H1 (cell line): ENCODE data around the gene SEMA7A. TPM values are rescaled to one million over a fixed set of nuclear protein-coding genes. Genes with fewer than 3 reads are reported as not detected.
A peak's percentile ranks its signal among the peaks of the same experiment; 100 is the strongest.

Experiments
- CTCF ChIA-PET: fragments of 300-600 bp; sonication (Branson Sonifier 250); formaldehyde crosslinking; loops from one replicate; lab custom pipeline; 2021; ENCODE audit not compliant: partially characterized antibody; lab: Charles Lee
- POLR2A ChIA-PET: fragments of 300-600 bp; sonication (Branson Sonifier 250); formaldehyde crosslinking; loops from one replicate; lab custom pipeline; 2021; ENCODE audit warnings: inconsistent platforms; ENCODE audit not compliant: partially characterized antibody; lab: Charles Lee
- DNase-seq, 2 experiments: peaks; one replicate each; pipeline versions ENCODE4 v3.0.0 to v3.0.0-alpha.2; 2010 to 2022; ENCODE audit warnings: low spot score in 2 of 2, low read depth in 1 of 2, mixed read lengths in 1 of 2
- FAIRE-seq: peaks from 2 replicates; lab custom pipeline; 2011; peaks lifted over from hg19 to GRCh38; lab: Jason Lieb, UNC
- H2AFZ ChIP-seq: 2 replicates; pipeline ENCODE4 v1.8.1; 2012; ENCODE audit warnings: low read length, inconsistent platforms
- H2AK5ac ChIP-seq: 2 replicates; pipeline ENCODE4 v1.6.1; 2013; ENCODE audit warnings: low read depth, low read length
- H2BK120ac ChIP-seq: replicated peaks from 2 replicates; pipeline ENCODE3; 2013; ENCODE audit warnings: low read depth, low read length, inconsistent platforms
- H2BK12ac ChIP-seq: 2 replicates; pipeline ENCODE4 v1.6.1; 2013; ENCODE audit warnings: low read depth, low read length
- H2BK15ac ChIP-seq: 2 replicates; pipeline ENCODE4 v1.6.1; 2013; ENCODE audit warnings: low read length
- H2BK20ac ChIP-seq: 2 replicates; pipeline ENCODE4 v1.6.1; 2013; ENCODE audit warnings: low read length
- H2BK5ac ChIP-seq: 2 replicates; pipeline ENCODE4 v1.6.1; 2013; ENCODE audit warnings: low read depth, low read length
- H3K14ac ChIP-seq: 2 replicates; pipeline ENCODE4 v1.6.1; 2013; ENCODE audit warnings: inconsistent platforms; ENCODE audit not compliant: insufficient read length
- H3K18ac ChIP-seq: 2 replicates; pipeline ENCODE4 v1.6.1; 2013; ENCODE audit warnings: low read length; ENCODE audit errors: extremely low read depth
- H3K23ac ChIP-seq: 2 replicates; pipeline ENCODE4 v1.6.1; 2013; ENCODE audit warnings: inconsistent platforms; ENCODE audit not compliant: insufficient read length
- H3K23me2 ChIP-seq: 2 replicates; pipeline ENCODE4 v1.6.1; 2013; ENCODE audit warnings: low read depth, low read length
- H3K27ac ChIP-seq: 2 replicates; pipeline ENCODE4 v1.6.1; 2011; ENCODE audit warnings: low read depth, low read length, inconsistent platforms
- H3K27me3 ChIP-seq, 4 experiments: replicated peaks in 1 of 4; 1 replicate in 1 of 4; 2 replicates in 3 of 4; pipeline versions ENCODE4 v1.6.1 to v1.8.1; 2011 to 2013; ENCODE audit warnings: low read length in 3 of 4, mild to moderate bottlenecking in 3 of 4, inconsistent platforms in 2 of 4, mixed read lengths in 2 of 4, moderate library complexity in 1 of 4; ENCODE audit not compliant: control insufficient read depth in 3 of 4, insufficient read depth in 3 of 4; ENCODE audit errors: extremely low read depth in 1 of 4
- H3K36me3 ChIP-seq, 4 experiments: 2 replicates each; pipeline versions ENCODE4 v1.6.1 to v1.8.1; 2011 to 2013; ENCODE audit warnings: mild to moderate bottlenecking in 4 of 4, low read length in 3 of 4, moderate library complexity in 2 of 4, control low read depth in 1 of 4, inconsistent platforms in 1 of 4; ENCODE audit not compliant: insufficient read depth in 4 of 4, control insufficient read depth in 2 of 4
- H3K4ac ChIP-seq: replicated peaks from 2 replicates; pipeline ENCODE3; 2013; ENCODE audit warnings: low read length, low read depth, mixed read lengths, inconsistent platforms; ENCODE audit not compliant: insufficient read length
- H3K4me1 ChIP-seq, 4 experiments: replicated peaks in 1 of 4; 1 replicate in 1 of 4; 2 replicates in 3 of 4; pipeline versions ENCODE4 v1.6.1 to v1.8.1; 2011 to 2013; ENCODE audit warnings: low read length in 3 of 4, inconsistent platforms in 2 of 4, mixed read lengths in 1 of 4; ENCODE audit not compliant: insufficient read depth in 4 of 4, control insufficient read depth in 3 of 4
- H3K4me2 ChIP-seq, 2 experiments: 2 replicates each; pipeline versions ENCODE4 v1.6.1 to v1.8.1; 2011 to 2013; ENCODE audit warnings: low read depth in 2 of 2, low read length in 2 of 2, control low read depth in 1 of 2, inconsistent platforms in 1 of 2, mild to moderate bottlenecking in 1 of 2; ENCODE audit not compliant: insufficient read depth in 1 of 2
- H3K4me3 ChIP-seq, 4 experiments: fragments of 200-600, 300-600 bp in 1 of 4; sonication (generic), shearing (Covaris generic), sonication (Bioruptor Twin) in 1 of 4; 2 replicates each; pipeline versions ENCODE4 v1.5.1 to v1.8.1; 2011 to 2016; ENCODE audit warnings: low read length in 4 of 4, low read depth in 3 of 4, control low read depth in 2 of 4, inconsistent platforms in 2 of 4, mild to moderate bottlenecking in 2 of 4, mixed read lengths in 1 of 4, moderate library complexity in 1 of 4; ENCODE audit not compliant: insufficient read depth in 2 of 4; ENCODE audit errors: extremely low read depth in 1 of 4
- H3K56ac ChIP-seq: replicated peaks from 2 replicates; pipeline ENCODE3; 2013; ENCODE audit warnings: low read depth, mild to moderate bottlenecking, mixed read lengths, low read length, inconsistent platforms; ENCODE audit not compliant: insufficient read length
- H3K79me1 ChIP-seq: 2 replicates; pipeline ENCODE4 v1.6.1; 2013; ENCODE audit warnings: low read depth, low read length, control low read depth
- H3K79me2 ChIP-seq, 2 experiments: 2 replicates each; pipeline versions ENCODE4 v1.6.1 to v1.8.1; 2012 to 2013; ENCODE audit warnings: low read length in 2 of 2, mild to moderate bottlenecking in 2 of 2, inconsistent platforms in 1 of 2; ENCODE audit not compliant: insufficient read depth in 2 of 2, control insufficient read depth in 1 of 2
- H3K9ac ChIP-seq, 4 experiments: replicated peaks in 1 of 4; 1 replicate in 1 of 4; 2 replicates in 3 of 4; pipeline versions ENCODE4 v1.6.1 to v1.8.1; 2011 to 2013; ENCODE audit warnings: low read depth in 3 of 4, low read length in 3 of 4, control low read depth in 2 of 4, mild to moderate bottlenecking in 2 of 4, moderate library complexity in 2 of 4, inconsistent platforms in 1 of 4; ENCODE audit errors: extremely low read depth in 1 of 4
- H3K9me3 ChIP-seq, 2 experiments: 2 replicates each; pipeline versions ENCODE4 v1.6.1 to v1.8.1; 2012 to 2013; ENCODE audit warnings: mild to moderate bottlenecking in 2 of 2, moderate library complexity in 2 of 2, control low read depth in 1 of 2, inconsistent platforms in 1 of 2, low read depth in 1 of 2, low read length in 1 of 2, mixed read lengths in 1 of 2; ENCODE audit not compliant: insufficient read depth in 2 of 2
- H4K20me1 ChIP-seq, 2 experiments: replicated peaks in 1 of 2; 2 replicates each; pipeline versions ENCODE3 to v1.8.1; 2011 to 2013; ENCODE audit warnings: inconsistent platforms in 2 of 2, low read length in 2 of 2, mild to moderate bottlenecking in 1 of 2; ENCODE audit not compliant: insufficient read depth in 2 of 2, control insufficient read depth in 1 of 2
- H4K5ac ChIP-seq: 2 replicates; pipeline ENCODE4 v1.6.1; 2013; ENCODE audit warnings: low read length, low read depth, mixed read lengths, inconsistent platforms; ENCODE audit not compliant: insufficient read length
- H4K8ac ChIP-seq: 2 replicates; pipeline ENCODE4 v1.8.0; 2013; ENCODE audit warnings: mild to moderate bottlenecking, moderate library complexity, low read length, inconsistent platforms; ENCODE audit not compliant: insufficient read depth; ENCODE audit errors: extremely low read depth
- H4K91ac ChIP-seq: replicated peaks from 2 replicates; pipeline ENCODE3; 2013; ENCODE audit warnings: low read length, mixed read lengths, inconsistent platforms; ENCODE audit not compliant: insufficient read length
- ASH2L ChIP-seq: fragments of 200-600, 300-600 bp; sonication (generic); IDR thresholded peaks from one replicate; pipeline ENCODE4 v1.7.1; 2017; ENCODE audit warnings: low read length
- BCL11A ChIP-seq, 2 experiments: IDR thresholded peaks; one replicate each; pipeline ENCODE4 v1.6.1; 2011; ENCODE audit warnings: low read depth in 2 of 2, low read length in 2 of 2, mild to moderate bottlenecking in 2 of 2
- CBX8 ChIP-seq: fragments of 300-800, 300-1000 bp; sonication (generic); IDR thresholded peaks from 2 replicates; pipeline ENCODE4 v1.7.1; 2016; ENCODE audit warnings: low read depth, low read length, borderline replicate concordance
- CREB1 ChIP-seq: IDR thresholded peaks from 2 replicates; pipeline ENCODE4 v1.6.1; 2012; ENCODE audit warnings: inconsistent platforms
- E2F6 ChIP-seq: IDR thresholded peaks from 2 replicates; pipeline ENCODE4 v1.6.1; 2012; ENCODE audit warnings: inconsistent platforms
- EZH2 ChIP-seq: fragments of 200-600 bp; sonication (generic); IDR thresholded peaks from 2 replicates; pipeline ENCODE4 v1.7.1; 2012; ENCODE audit warnings: low read depth, mild to moderate bottlenecking, moderate library complexity, low read length, inconsistent platforms; ENCODE audit not compliant: severe bottlenecking
- KDM5A ChIP-seq: fragments of 200-600 bp; IDR thresholded peaks from 2 replicates; pipeline ENCODE4 v1.7.1; 2012; ENCODE audit warnings: mild to moderate bottlenecking, low read length, inconsistent platforms, mixed read lengths
- RXRA ChIP-seq: IDR thresholded peaks from 2 replicates; pipeline ENCODE4 v1.6.1; 2011; ENCODE audit warnings: low read depth, mild to moderate bottlenecking, low read length, moderate library complexity; ENCODE audit not compliant: insufficient read depth
- SP2 ChIP-seq: IDR thresholded peaks from 2 replicates; pipeline ENCODE4 v1.6.1; 2012; ENCODE audit warnings: mild to moderate bottlenecking, low read length, inconsistent platforms
- TAF1 ChIP-seq: IDR thresholded peaks from 2 replicates; pipeline ENCODE4 v1.6.1; 2011; ENCODE audit warnings: mild to moderate bottlenecking, low read depth, low read length
- TEAD4 ChIP-seq: IDR thresholded peaks from 2 replicates; pipeline ENCODE4 v1.6.1; 2012; ENCODE audit warnings: low read depth, low read length, inconsistent platforms, mixed read lengths
- WGBS, 2 experiments: shearing (Covaris generic) in 1 of 2; methylation state at CpG; one replicate each; pipeline versions ENCODE4 v1.1.6 to v1.1.7; 2013 to 2015; ENCODE audit warnings: low lambda C conversion rate in 2 of 2, mixed read lengths in 2 of 2, inconsistent platforms in 1 of 2, low coverage in 1 of 2, missing lambda C conversion rate in 1 of 2; ENCODE audit not compliant: insufficient replicate concordance in 2 of 2, insufficient coverage in 1 of 2, insufficient read length in 1 of 2; ENCODE audit errors: extremely low coverage in 1 of 2, missing lambda C conversion rate in 1 of 2; 5-methylcytosine and 5-hydroxymethylcytosine counted together
- polyA plus RNA-seq, 7 experiments: library from polyadenylated mRNA; depleted of rRNA in 3 of 7; stranded (reverse) in 5 of 7; unstranded in 2 of 7; fragments of >200 nt in 5 of 7; fragments of 200-250 nt in 2 of 7; gene quantifications; 1 replicate in 5 of 7; 2 replicates in 1 of 7; 4 replicates in 1 of 7; pipeline versions ENCODE4 v1.2.1 to v1.2.3, GENCODE V29; 2011 to 2013; ENCODE audit warnings: missing spikeins in 2 of 7, mixed read lengths in 2 of 7
- total RNA-seq: library from RNA; stranded (reverse); fragmentation: NEBNext Ultra II Directional; extraction: Animal tissue kit (Norgen Biotek cat#: 25700); gene quantifications from 2 replicates; pipeline ENCODE4 v1.2.1, GENCODE V29; 2021

Gene SEMA7A
- total and polyA plus RNA-seq, 2 of the 8 experiments (the other 6 are each of a cell fraction or from before 2014, with no cell fraction given): 10.7 to 15.0 TPM

GRCh38 chr15:74365598-74366445 is 67.9 kb downstream of the SEMA7A start:
- H4K8ac ChIP-seq: peak overlapping the region; percentile 62
- CTCF ChIA-PET: interaction anchor here (0.6 to 36.8 kb wide), 6 partner anchors 16 to 71 kb away, joined by 3 to 1311 read pairs (median 4); partner anchors contain the start of gene SEMA7A
- H3K14ac ChIP-seq: no peak overlapping the region
- H4K91ac ChIP-seq: no peak overlapping the region
- no peaks in the 10 kb centered on the region for H3K79me1 ChIP-seq
- no peak overlapping the region for H4K5ac ChIP-seq
- H2BK20ac ChIP-seq: no peak overlapping the region
- no peak overlapping the region for H3K4ac ChIP-seq
- H3K4me3 ChIP-seq: peak overlapping the region; percentile 53 to 67 (median 65)
- POLR2A ChIA-PET: interaction anchor here (0.9 to 1.8 kb wide), 3 partner anchors 8 to 35 kb away, joined by 3 to 4 read pairs (median 3); no protein-coding TSS in a partner anchor
- H3K9me3 ChIP-seq: no peaks in the 10 kb centered on the region
- H2AFZ ChIP-seq: peak overlapping the region; percentile 33
- H2BK15ac ChIP-seq: peak overlapping the region; percentile 25; the same call in 1 of the 2 replicates
- H3K4me1 ChIP-seq: peaks cover 3 to 13% (median 8%) of the 10 kb centered on the region in 4 experiments
- peak overlapping the region; percentile 48 to 72 (median 68) for H3K9ac ChIP-seq
- H3K56ac ChIP-seq: peak overlapping the region; percentile 65
- 9% methylated on average over 58 of the region's 75 CpGs; no CpG with 5 or more reads in 1 of the 2 experiments for WGBS, 2 experiments
- peaks cover 6% of the 10 kb centered on the region; the same call in 1 of the 2 replicates for H3K23me2 ChIP-seq
- no peak overlapping the region for H3K27ac ChIP-seq
- peak overlapping the region; percentile 20; the same call in 1 of the 2 replicates for H2BK5ac ChIP-seq
- H4K20me1 ChIP-seq: no peaks in the 10 kb centered on the region
- H3K79me2 ChIP-seq: no peaks in the 10 kb centered on the region
- no peaks in the 10 kb centered on the region for H3K36me3 ChIP-seq
- peak overlapping the region; percentile 86 for H3K18ac ChIP-seq
- FAIRE-seq (no peak), DNase-seq (peak in 1 of 2 experiments; percentile 83)
- no peak overlapping the region for H3K23ac ChIP-seq
- peak overlapping the region; percentile 78 to 79 for H3K4me2 ChIP-seq
- peak overlapping the region; percentile 94; the same call in 1 of the 2 replicates for H2BK12ac ChIP-seq
- no peak overlapping the region for H2BK120ac ChIP-seq
- H2AK5ac ChIP-seq: no peak overlapping the region
- H3K27me3 ChIP-seq: peaks cover 0 to 16% (median 10%) of the 10 kb centered on the region in 4 experiments; a peak in 5 of 7 replicates
- peak; percentile 58 for TF ChIP-seq ASH2L
- peak; percentile 65 for TF ChIP-seq TAF1
- TF ChIP-seq EZH2: no peak
- no peak for TF ChIP-seq KDM5A
- peak; percentile 29; the same call in 1 of the 2 replicates for TF ChIP-seq TEAD4
- TF ChIP-seq CBX8: no peak
- peak; percentile 94 for TF ChIP-seq CREB1
- no peak for TF ChIP-seq SP2
- TF ChIP-seq BCL11A (IDR thresholded peaks at IDR 0.05; ENCODE audit: low read depth in 2 of 2, low read length in 2 of 2): no peak
- no peak for TF ChIP-seq RXRA
- TF ChIP-seq E2F6: peak; percentile 40; the same call in 1 of the 2 replicates
